GM12874 (cell line): Measurements from ENCODE around the gene TRIM45.

Experiments used
- TF ChIP-seq, protein P1 (sequence below): IDR thresholded peaks from 2 replicates; pipeline ENCODE4 v1.5.1; 2011; ENCODE audit warnings: low read depth, mild to moderate bottlenecking, control low read depth, low read length, moderate library complexity; ENCODE audit not compliant: insufficient read depth

TRIM45 gene

DNA sequence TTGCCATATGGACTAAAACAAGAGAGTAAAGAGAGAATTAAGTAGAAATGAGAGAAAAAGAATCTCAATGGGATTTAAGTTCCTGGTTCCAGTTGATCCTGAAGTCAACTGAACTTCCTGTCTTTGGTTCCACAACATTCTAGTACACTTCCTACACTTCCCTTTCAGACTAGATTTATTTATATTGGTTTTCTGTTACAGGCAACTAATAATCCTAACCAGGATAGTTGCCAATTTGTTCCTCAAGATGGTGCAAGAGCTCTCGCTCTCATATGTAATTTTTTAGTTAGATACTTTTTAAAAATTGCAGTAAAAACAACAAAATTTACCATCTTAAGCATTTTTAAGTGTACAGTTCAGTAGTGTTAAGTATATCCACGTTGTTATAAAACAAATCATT lies 28.8 kb upstream of the TRIM45 start:
- TF ChIP-seq, protein P1, sequence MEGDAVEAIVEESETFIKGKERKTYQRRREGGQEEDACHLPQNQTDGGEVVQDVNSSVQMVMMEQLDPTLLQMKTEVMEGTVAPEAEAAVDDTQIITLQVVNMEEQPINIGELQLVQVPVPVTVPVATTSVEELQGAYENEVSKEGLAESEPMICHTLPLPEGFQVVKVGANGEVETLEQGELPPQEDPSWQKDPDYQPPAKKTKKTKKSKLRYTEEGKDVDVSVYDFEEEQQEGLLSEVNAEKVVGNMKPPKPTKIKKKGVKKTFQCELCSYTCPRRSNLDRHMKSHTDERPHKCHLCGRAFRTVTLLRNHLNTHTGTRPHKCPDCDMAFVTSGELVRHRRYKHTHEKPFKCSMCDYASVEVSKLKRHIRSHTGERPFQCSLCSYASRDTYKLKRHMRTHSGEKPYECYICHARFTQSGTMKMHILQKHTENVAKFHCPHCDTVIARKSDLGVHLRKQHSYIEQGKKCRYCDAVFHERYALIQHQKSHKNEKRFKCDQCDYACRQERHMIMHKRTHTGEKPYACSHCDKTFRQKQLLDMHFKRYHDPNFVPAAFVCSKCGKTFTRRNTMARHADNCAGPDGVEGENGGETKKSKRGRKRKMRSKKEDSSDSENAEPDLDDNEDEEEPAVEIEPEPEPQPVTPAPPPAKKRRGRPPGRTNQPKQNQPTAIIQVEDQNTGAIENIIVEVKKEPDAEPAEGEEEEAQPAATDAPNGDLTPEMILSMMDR, result no peak

DNA sequence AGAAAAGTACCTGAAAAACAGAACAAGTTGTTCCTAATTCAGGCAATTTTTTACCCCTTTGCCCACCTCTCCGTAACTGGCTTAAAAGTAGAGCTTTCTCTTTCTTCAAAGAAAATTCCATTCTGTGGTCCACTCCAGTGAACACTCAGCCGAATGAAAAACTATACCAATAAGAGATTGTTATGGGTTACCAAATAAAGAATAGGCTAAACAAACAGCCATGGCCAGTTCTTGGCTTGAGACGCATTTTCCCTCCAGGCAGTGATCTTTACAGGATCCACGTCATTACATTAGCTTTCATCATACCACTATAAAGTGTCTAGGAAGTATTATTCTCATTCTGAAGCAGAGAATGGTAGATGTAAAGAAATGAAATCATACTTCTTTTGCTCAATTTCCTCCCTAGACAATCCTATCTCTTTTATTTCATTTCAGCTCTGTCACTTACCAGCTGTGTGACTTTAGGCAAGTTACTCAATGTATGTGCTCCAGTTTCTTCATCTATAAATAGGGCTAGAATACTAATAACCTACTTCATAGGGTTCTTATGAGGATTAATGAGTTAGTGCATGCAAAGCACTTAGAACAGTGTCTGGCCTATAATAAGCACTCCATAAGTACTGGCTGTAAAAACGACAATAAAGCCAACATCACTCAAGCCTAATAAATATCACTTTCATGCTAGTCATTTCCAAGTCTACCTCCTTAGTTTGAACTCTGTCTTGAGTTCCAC lies 26.5 kb upstream of the TRIM45 start:
- TF ChIP-seq, protein P1, result no peak

DNA sequence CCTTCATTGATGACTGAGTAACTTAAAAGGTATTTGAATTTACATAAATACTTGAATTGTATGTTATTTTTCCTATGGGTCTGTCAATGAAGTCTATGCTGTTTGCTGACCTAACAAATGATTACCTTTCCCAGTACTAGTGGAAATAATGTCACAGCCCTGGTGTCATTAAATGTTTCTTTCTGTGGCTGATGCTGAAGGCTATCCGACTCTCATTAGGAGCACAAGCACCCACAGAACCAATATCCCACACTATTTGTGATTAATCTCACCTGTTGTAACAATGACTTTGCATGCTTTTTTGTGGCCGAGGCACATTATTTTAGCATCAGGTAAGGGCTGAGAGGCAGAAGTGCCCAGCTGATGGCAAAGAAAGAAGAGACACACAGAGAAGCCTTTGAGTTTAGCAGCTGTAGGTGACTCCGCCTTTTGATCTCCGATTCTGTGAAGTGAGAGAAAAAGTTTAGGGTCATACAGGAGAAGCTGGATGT lies 25.8 kb upstream of the TRIM45 start:
- TF ChIP-seq, protein P1, result no peak

DNA sequence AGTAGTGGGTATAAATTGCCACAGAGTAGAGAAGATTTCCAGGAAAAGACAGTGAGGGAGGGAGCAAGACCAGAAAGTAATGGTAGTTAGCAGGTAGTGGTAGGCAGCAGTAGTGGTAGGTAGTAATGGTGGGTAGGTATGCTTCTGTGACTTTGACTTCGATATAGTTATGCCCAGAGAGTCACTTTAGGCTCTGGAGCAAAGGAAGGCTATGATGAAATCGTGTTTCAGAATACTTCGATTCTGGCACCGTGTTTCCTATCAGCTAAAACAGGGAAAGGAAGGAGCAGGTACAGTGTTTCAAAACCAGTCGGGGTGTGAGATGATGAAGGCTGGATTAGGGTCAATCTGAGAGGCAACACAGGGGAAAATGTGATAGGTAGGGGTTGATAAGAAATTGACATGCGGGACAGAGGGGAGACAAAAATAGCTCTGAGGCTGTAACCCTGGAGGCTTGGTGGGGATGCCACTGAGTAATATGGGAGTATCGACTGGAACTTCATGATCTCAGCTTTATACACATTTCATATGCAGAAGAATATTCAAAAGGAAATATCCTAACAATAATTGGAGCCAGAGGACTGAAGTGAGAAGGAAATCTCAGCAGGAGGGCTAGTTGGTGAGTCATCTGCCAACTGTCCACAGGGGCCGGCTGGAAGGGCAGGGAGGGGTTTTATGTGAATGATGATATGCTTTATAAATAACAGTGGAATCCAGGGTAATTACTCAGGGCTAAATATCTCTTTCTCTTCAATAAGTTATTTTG lies 25.2 kb upstream of the TRIM45 start:
- TF ChIP-seq, protein P1, result no peak

DNA sequence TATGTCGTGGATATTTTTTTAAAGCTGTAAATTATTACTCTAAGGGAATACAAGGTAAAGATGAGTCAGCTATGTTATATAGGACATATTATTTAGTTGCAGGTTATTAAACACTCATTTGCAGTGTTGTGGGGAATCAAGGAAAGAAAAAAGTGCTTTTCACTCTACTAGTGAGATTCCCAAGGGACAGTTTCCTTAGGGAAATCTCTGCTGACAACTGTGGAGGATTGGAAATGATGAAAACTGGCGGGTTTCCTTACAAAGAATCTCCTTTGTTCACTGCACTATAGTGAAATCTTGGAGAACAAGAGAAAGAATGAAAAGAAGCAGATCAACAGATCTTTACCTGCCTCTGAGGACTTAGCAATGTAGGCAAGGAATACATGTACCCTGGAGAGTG lies 24.5 kb upstream of the TRIM45 start:
- TF ChIP-seq, protein P1, result no peak

DNA sequence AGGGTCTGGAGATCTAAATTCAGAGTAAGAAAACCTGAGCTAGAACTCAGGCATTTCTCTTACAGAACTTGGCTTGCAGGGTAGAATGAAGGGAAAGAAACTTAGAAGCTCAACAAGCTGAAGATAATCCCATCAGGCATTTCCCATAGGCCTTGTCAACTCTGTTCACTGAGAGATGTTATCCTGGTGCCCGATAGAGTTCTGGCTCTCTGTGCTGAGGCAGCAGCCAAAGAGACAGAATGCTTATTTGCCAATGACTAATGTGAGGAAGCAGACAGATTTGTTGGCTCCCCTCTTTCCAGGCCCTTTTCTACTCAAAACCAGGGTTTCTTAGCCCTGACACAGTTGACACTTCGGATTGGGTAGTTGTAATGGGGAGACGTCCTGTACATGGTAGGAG lies 22.3 kb upstream of the TRIM45 start:
- TF ChIP-seq, protein P1, result no peak

DNA sequence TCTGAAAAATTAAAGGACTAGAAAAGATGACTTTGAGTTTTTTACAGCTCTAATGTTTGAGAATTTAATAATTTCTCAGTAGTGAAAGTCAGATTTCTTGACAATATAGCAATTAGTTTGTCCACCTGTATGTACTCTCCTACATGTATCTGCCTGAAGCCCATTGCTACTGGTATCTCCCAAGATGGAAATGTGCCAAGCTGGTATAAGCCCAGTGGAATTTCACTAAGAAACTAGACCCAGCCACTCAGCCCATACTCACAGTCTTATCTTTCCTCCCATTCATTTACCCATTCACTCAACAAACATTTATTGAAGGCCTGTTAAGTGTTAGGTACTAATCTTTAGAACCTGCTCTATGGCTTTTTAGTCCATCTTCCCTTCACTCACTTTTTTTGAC lies 21.6 kb upstream of the TRIM45 start:
- TF ChIP-seq, protein P1, result no peak
